Stimulated activated CD4-positive, alpha-beta T cell treated with anti-CD3 and anti-CD28 coated beads, Interleukin-1b, Interleukin-23, amount 100 ng/mL, for 48 hours (primary cell): ENCODE measurements around the gene DOCK1.

ENCODE experiments used
- DNase-seq: peaks from one replicate; pipeline ENCODE4 v3.0.0-alpha.2; 2020

DOCK1 gene

GRCh38 chr10:127451628-127452027 is 546.4 kb downstream of the DOCK1 start:
- no peak for DNase-seq

GRCh38 chr10:127452568-127452967 is 547.3 kb downstream of the DOCK1 start:
- no peak for DNase-seq

DNA sequence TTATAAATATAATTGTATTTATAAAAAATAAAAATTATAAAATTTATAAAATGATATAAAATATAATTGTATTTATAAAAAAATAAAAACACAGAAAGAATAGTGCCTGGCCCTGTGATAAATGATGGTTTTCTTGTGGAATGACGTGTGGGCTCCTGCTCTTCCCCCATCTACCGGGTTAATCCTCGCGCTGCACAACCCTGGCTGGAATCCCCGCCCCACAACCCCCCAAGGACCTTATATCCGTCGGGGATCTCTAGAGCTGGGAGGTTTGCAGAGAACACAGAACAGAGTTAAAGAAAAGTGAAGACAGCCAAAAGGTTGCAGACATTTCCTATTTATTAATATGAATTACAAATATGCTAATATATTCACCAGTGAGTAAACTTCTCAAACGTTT is 548.5 kb downstream of the DOCK1 start:
- DNase-seq, result no peak

- no peak for DNase-seq
These were observed 550.9 kb downstream of the DOCK1 start for GRCh38 chr10:127456122-127456521.

DNA sequence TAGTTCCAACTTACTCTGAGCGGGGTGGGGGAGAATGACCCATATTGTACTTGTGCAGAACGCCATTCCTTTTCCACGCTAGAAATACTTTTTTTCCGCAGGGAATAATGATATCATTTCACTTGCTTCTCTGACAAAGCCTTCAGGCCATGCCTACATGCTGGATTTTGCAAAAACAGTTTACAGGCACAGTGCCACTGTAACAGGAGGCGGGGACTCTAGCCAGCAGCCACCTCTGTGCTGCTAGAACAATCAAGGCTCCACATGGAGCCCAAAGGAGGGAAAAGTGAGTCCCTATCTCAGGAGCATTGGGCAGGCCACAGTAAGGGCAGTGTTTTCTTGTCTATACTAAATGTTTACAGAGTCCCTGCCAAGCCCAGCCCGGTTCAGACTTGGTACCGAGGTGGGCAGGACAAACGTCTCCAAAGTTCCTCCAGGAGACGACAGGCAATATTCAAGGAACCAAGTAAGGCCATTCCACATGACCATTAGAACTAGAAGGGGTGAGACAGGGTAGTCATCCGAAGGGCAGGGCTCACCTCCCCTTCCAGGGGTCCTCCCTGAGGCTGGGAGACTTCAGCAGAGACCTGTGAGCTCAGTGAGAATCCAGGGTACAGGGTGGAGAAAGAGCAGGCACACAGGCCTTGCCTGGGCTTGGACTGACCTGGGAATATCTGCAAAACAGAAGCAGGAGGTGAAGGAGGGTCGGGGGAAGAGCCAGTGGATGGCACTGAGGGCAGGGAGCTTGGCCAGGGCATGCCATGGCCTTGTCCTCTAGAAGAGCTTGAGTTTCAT is 553.0 kb downstream of the DOCK1 start:
- no peak for DNase-seq

DNA sequence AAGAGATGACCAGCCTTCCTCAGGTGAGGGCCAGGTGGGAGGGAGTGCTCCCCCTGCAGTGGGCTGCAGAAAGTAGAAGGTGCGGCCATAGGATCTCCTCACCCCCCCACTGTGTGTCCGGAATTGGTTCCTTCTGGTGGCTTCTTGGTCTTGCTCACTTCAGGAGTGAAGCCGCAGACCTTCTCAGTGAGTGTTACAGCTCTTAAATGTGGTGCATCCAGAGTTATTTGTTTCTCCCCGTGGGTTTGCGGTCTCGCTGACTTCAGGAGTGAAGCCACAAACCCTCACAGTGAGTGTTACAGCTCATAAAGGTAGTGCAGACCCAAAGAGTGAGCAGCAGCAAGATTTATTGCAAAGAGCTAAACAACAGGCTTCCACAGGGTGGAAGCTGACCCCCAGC is 553.6 kb downstream of the DOCK1 start:
- DNase-seq, result no peak

GRCh38 chr10:127459918-127460317 is 554.7 kb downstream of the DOCK1 start:
- DNase-seq, result no peak

DNA sequence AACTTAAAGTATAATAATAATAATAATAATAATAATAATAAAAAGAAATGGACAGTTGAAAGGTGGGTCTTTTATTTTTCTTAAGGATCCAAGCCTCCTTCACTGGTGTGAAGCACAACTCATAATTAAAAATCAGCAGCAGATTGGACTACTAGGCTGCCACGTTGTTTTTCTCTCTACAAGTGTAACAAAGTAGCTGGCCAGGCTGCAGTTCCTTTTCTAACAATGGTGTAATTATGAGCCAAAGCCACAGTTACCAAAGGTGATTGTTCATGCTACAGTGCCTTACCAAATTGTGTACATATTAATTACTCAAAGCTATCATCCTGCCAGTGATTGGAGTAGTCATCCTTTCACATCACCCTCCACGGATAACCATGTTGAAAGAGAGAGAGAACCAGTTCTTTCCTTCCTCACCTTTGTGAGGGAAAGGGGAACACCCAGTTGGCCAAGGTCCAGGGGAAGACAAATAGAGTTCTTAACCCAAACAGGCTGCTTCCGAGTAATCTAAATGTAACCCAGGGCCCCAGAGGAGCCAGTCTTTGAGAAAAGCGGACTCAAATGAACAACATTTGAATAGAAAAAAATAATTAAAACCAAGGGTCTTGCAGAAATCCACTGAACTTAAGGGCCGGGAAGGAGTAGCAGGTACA is 557.5 kb downstream of the DOCK1 start:
- no peak for DNase-seq

DNA sequence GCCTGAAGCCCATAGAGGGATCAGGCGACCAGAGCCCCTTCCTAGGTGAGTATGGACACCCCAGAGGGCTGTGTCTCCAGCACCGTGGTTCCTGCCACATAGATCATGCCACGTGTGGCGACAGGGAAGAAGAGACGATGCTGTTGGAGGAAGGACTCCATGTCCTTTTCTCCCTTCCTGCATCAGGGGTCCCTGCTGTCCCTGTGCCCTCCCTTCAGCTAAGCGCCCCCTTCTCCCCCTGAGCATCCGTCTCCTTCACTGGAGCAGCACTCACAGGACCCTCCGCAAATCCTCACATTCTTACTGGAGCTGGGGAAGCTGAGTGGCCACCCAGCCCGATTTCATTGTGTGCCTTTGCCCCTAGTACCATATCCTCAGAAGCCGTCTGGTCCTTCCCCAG is 558.3 kb downstream of the DOCK1 start:
- DNase-seq, result no peak

- no peak for DNase-seq
These were observed 559.3 kb downstream of the DOCK1 start for GRCh38 chr10:127464561-127464960.

DNA sequence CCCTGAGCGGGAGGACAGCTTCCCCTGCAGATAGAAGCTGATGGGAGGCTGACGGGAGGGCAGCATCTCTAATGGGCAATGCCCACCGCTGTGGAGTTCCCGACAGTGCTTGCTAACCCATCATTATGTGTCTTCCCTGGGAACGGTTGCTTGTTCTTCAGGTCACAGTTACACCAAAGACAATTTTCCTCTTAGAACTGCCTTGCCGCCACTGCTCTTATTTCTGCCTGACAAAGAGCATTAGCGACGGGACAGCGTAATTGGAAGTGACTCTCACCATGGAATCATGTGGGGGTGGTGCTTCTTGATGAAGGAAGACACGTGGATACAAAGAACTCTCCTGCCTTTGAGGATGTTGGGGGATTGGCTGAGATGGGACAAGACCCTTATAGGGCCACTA is 562.6 kb downstream of the DOCK1 start:
- no peak for DNase-seq

- DNase-seq, result no peak
These were observed 563.4 kb downstream of the DOCK1 start for GRCh38 chr10:127468632-127469031.

DNA sequence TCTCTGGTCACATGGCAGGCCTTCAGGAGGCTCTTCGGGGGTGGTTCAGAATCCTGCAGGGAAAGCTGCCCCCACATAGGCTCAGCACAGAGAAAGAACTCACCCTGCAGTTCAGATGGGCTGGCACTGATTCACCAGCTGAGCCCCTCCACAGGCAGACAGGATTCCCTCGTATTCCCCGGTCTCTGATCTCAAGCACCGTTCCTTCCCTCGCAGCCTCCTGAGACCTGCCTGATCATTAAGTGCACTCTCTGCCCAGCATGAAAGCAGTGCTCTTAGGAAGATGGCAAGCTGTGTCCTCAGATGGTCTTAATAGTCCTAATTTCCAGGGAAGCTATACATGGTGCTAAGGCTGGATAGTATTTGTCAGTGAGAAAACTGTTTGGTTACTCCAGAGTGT is 565.7 kb downstream of the DOCK1 start:
- DNase-seq, result no peak

DNA sequence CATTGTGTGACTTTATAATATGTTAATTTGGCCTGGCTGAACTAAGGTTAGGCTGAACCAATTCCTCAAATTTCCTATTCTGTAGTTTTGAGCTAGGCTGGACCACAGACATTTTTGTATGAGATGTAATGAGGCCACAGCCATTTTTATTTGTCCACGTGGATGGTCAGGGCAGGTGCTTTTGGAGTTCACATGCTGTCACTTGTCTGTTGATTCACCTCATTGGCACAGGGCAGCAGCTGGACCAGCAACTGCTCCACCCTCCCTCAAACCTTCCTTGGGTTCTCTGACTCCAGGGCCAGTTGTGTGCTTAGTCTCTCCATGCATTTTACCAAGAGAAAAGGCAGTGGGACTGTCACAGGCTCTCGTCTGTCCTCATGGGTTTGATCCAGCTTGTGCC is 567.7 kb downstream of the DOCK1 start:
- DNase-seq, result no peak

DNA sequence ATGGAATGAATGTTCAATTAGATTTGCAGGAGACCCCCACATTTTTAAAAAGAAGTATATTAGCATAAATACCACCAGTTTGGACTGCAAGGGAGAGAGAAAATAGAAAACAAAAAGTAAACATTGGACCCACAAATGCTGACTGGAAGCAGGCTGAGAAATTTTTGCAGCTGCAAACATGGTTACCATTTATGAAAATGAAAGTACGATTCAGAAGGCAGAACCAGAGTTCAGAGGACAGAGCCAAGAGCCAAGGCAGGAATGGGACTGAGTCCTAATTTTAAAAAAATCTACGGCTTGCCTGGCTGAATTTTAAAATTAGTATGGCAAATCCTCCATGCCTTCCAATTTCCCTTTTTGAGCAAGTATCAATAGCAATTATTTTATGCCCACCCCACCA is 569.3 kb downstream of the DOCK1 start:
- no peak for DNase-seq

DNA sequence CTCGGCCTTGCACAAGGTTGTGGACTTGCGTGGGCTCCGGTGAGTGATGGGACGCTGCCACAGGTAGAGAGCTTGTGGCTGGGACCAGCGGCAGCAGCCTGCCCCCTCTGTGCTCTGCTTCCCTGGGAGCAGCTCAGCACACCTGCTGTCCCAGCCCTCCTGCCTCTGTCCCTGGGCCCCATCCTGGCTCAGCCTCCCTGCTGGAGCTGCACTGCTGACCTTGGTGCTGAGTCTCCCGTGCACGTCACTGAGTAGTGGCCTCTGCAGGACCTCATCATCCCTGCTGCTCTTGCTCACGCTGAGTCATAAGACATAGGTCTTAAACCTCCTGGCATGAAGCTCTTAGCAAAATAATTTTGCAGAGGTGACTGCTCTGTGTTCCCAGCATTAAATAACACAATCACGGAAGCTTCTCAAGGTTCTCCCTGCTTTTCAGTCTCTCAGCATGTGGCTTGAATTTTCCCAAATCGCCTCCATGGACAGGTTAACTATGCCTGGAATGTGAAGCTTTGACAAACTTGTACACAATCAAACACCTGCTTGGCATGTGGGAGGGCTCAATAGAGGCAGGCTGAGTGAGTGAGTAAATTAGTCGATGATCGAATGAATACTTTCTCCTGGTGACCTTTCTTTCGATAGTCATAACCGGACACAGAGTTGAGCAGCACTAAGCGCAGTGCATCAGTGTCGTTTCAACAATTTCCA is 580.1 kb downstream of the DOCK1 start:
- DNase-seq, result no peak

- DNase-seq, result no peak
These were observed 581.1 kb downstream of the DOCK1 start for GRCh38 chr10:127486355-127486754.

GRCh38 chr10:127492607-127493250 is 587.5 kb downstream of the DOCK1 start:
- DNase-seq, result no peak

GRCh38 chr10:127496035-127496434 is 590.8 kb downstream of the DOCK1 start:
- DNase-seq, result no peak

DNA sequence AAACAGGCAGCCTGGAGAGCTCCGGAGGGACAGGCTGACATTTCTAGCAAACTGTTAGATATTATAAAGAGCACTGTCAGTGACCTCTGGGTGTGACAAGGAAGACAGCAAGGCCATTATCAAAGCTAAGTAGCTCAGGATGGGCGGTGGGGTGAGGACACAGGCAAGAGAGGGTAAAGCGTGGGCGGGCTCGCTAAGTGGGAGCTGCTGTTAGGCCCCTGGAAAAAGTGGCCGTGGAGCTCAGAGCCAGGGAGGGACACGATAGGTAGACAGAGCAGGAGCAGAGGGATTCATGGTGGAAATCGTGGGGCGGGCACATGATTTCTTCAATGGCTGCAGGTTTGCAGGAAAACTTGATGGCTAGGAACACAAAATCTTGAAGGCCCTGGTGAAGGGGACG is 592.5 kb downstream of the DOCK1 start:
- DNase-seq, result no peak

GRCh38 chr10:127498087-127498486 is 592.9 kb downstream of the DOCK1 start:
- no peak for DNase-seq

- no peak for DNase-seq
These were observed 594.9 kb downstream of the DOCK1 start for GRCh38 chr10:127500127-127500526.
